Heart left ventricle (tissue), 16 donors: ENCODE results near the gene UTY. TPM values are rescaled to one million over a fixed set of nuclear protein-coding genes. Genes with fewer than 3 reads are reported as not detected.

ENCODE experiments used
- ATAC-seq, 4 donors: fragments of 200-7000 bp; cut with Tn5 transposase; one replicate each; pipeline ENCODE4 v1.9.1; 2020 to 2022; ENCODE audit warnings: moderate library complexity in 4 of 4, mild to moderate bottlenecking in 3 of 4, moderate number of reproducible peaks in 1 of 4
- DNase-seq, 5 donors: peaks; one replicate each; pipeline ENCODE4 v3.0.0-alpha.2; 2020
- H3K27ac ChIP-seq, 12 donors: fragments of 200-600 bp; sonication (generic) in 4 of 12; one replicate each; pipeline versions ENCODE4 v1.5.0 to v1.8.0; 2016 to 2022; ENCODE audit warnings: mild to moderate bottlenecking in 2 of 12
- H3K27me3 ChIP-seq, 9 donors: fragments of 200-600 bp; sonication (generic) in 2 of 9; one replicate each; pipeline versions ENCODE4 v1.5.1 to v1.8.0; 2016 to 2022; ENCODE audit warnings: mild to moderate bottlenecking in 3 of 9
- H3K36me3 ChIP-seq, 9 donors: fragments of 200-600 bp; sonication (generic) in 2 of 9; one replicate each; pipeline versions ENCODE4 v1.5.0 to v1.8.0; 2018 to 2022; ENCODE audit warnings: mild to moderate bottlenecking in 2 of 9
- H3K4me1 ChIP-seq, 12 donors: fragments of 200-600 bp; sonication (generic) in 4 of 12; one replicate each; pipeline versions ENCODE4 v1.5.0 to v1.8.0; 2016 to 2022; ENCODE audit warnings: mild to moderate bottlenecking in 3 of 12
- H3K4me3 ChIP-seq, 12 donors: fragments of 200-600 bp; sonication (generic) in 4 of 12; one replicate each; pipeline versions ENCODE4 v1.5.0 to v1.8.0; 2017 to 2022; ENCODE audit warnings: mild to moderate bottlenecking in 9 of 12, moderate library complexity in 4 of 12
- H3K9me3 ChIP-seq, 12 donors: fragments of 200-600 bp; sonication (generic) in 4 of 12; one replicate each; pipeline versions ENCODE4 v1.5.0 to v1.8.0; 2016 to 2022; ENCODE audit warnings: mild to moderate bottlenecking in 1 of 12
- CTCF ChIP-seq, 12 donors: fragments of 200-600 bp; sonication (generic) in 4 of 12; IDR thresholded peaks; one replicate each; pipeline versions ENCODE4 v1.5.0 to v1.8.0; 2018 to 2022; ENCODE audit warnings: antibody characterized with exemption in 12 of 12, mild to moderate bottlenecking in 5 of 12
- POLR2A ChIP-seq, 2 donors: fragments of 450-650 bp; IDR thresholded peaks; one replicate each; pipeline ENCODE4 v1.6.1; 2017; ENCODE audit warnings: antibody characterized with exemption in 2 of 2, mild to moderate bottlenecking in 2 of 2, moderate library complexity in 2 of 2
- WGBS, 4 donors: extraction: QIAGEN DNeasy Blood & Tissue Kit in 2 of 4; methylation state at CpG; one replicate each; pipeline versions ENCODE4 v1.1.5 to v1.1.7; 2013 to 2018; 5-methylcytosine and 5-hydroxymethylcytosine counted together
- intact Hi-C, 10 donors: fragments of 100-400 bp; cut with DNase I; formaldehyde crosslinking; loops; one replicate each; pipeline versions ENCODE4 v1.11.1 to v1.14.2; 2022
- polyA plus RNA-seq, 2 donors: library from polyadenylated mRNA; stranded (reverse); fragments of 200-250 nt; gene quantifications; one replicate each; pipeline ENCODE4 v1.2.3, GENCODE V29; 2013
- total RNA-seq, 9 donors: library from RNA; depleted of rRNA in 2 of 9; stranded (reverse); fragments of >200 nt in 2 of 9; fragmentation: NEBNext Ultra II Directional in 3 of 9; extraction: Animal tissue kit (Norgen Biotek cat#: 25700) in 3 of 9; gene quantifications; one replicate each; pipeline versions ENCODE4 v1.1.0 to v1.2.4, GENCODE V29; 2016 to 2023
- donor health status: ischemic (EF 13 %, LVEDD 7.1; RV severe dilation, severe dysfunction).
- donor health status: healthy with polysubstance abuse.
- donor health status: DM: no; HTN: yes; CAD: no.
- donor health status: DM: no; HTN: no; CAD: no.
- donor health status: ischemic (EF 25% LVEDD 6.9; RV normal size, moderate dysfunction).
- donor health status: ischemic (EF 25% LVEDD 5.7; RV mildly dilated, moderate dysfunction).
- donor health status: healthy.
- donor health status: DM: yes; HTN: yes; CAD: no.
- donor health status: ischemic (EF 35%, LVEDD 5.7; RV mildly dilated, moderate dysfunction).
- donor health status: nonischemic (EF 11% LVEDD 7.7; RV severe dilation, severe dysfunction).
- donor health status: DM: yes; HTN: yes; CAD: no.
- donor health status: PGD.
- donor health status: ischemic (EF 29% LVEDD 5.4; RV normal size, mild dysfunction).
- donor health status: nonischemic (EF 23%, LVEDD 6.1; RV moderate dilation, normal function).

The UTY gene
- total and polyA plus RNA-seq, 11 donors = 2.6 to 17.3 (median 11.3) TPM; not detected in 5

GRCh38 chrY:13474997-13475396, 4.8 kb downstream of the UTY start:
- Histone ChIP-seq H3K27me3 (no peaks in the 10 kb centered on the region), H3K4me1 (peaks cover 0 to 31% (median 0%) of the 10 kb centered on the region in 12 donors), H3K36me3 (peaks cover 0 to 32% (median 0%) of the 10 kb centered on the region in 9 donors), H3K9me3 (no peaks in the 10 kb centered on the region), H3K27ac (no peak overlapping the region), H3K4me3 (no peak overlapping the region)
- intact Hi-C loops = loop anchor here in 1 of 10 donors (5.0 kb wide), 1 partner anchor 38 kb away; no protein-coding TSS in a partner anchor
- TF ChIP-seq CTCF (IDR thresholded peaks at IDR 0.05) (no peak), POLR2A (IDR thresholded peaks at IDR 0.05) (no peak)
- ATAC-seq (no peak), DNase-seq (no peak)
- 44 to 51% methylated on average over 2 of the region's 2 CpGs; no CpG with 5 or more reads in 2 of the 4 donors for WGBS, 4 donors

DNA sequence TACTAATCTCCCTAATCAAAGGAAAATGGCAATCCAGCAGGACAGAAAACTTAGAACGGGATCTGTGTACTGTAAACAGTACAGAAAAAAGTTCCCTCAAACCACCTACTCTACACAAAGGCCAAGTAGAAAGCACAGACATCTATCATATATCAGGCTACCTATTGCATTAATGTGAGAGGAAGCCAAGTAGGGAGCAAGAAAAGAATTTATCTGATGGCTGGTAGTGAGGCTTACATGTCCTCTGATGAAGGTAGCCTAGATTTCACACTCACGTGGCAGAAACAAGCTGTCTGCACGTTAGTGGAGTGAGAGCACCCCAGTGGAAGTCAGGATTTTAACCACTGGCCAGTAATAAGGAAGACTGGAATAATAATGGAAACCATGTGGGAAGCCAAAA, 28.3 kb downstream of the UTY start:
- TF ChIP-seq CTCF (IDR thresholded peaks at IDR 0.05) = no peak
- no peak for TF ChIP-seq POLR2A (IDR thresholded peaks at IDR 0.05)
- Histone ChIP-seq H3K27me3 (no peaks in the 10 kb centered on the region), H3K27ac (no peak overlapping the region), H3K9me3 (no peaks in the 10 kb centered on the region), H3K4me3 (no peak overlapping the region), H3K36me3 (peaks cover 0 to 22% (median 0%) of the 10 kb centered on the region in 9 donors), H3K4me1 (peaks cover 0 to 15% (median 0%) of the 10 kb centered on the region in 12 donors)
- 57 to 61% methylated on average over 3 of the region's 3 CpGs; no CpG with 5 or more reads in 2 of the 4 donors for WGBS, 4 donors
- no peak for DNase-seq
- intact Hi-C loops = no loop called here
- ATAC-seq = no peak

- no peak overlapping the region for H3K27ac ChIP-seq
- H3K9me3 ChIP-seq = no peaks in the 10 kb centered on the region
- no peaks in the 10 kb centered on the region for H3K27me3 ChIP-seq
- DNase-seq (no peak), ATAC-seq (no peak)
- H3K36me3 ChIP-seq = peaks cover 0 to 23% (median 0%) of the 10 kb centered on the region in 9 donors
- H3K4me1 ChIP-seq = peaks cover 0 to 16% (median 0%) of the 10 kb centered on the region in 12 donors
- H3K4me3 ChIP-seq = no peak overlapping the region
- 74 to 76% methylated on average over 11 of the region's 11 CpGs; no CpG with 5 or more reads in 2 of the 4 donors for WGBS, 4 donors
- intact Hi-C loops = no loop called here
- no peak for TF ChIP-seq CTCF (IDR thresholded peaks at IDR 0.05)
- TF ChIP-seq POLR2A (IDR thresholded peaks at IDR 0.05) = no peak
Observed at GRCh38 chrY:13450596-13451130, 29.2 kb downstream of the UTY start.

DNA sequence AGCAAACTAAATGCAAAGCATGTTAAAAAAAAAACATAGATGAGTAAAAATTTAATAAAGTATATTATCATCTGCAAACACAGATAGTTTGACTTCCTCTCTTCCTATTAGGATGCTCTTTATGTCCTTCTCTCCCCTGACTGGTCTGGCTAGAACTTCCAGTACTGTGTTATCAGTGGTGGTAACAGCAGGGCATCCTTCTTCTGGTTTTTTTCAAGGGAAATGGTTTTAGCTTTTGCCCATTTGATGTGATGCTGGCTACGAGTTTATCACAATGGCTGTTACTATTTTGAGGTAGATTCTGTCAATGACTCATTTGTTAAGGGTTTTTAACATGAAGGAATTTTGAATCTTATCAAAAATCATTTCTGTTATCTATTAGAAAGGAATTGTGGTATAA, 34.3 kb downstream of the UTY start:
- no peak overlapping the region for H3K27ac ChIP-seq
- H3K4me3 ChIP-seq = no peak overlapping the region
- intact Hi-C loops = no loop called here
- peaks cover 0 to 14% (median 0%) of the 10 kb centered on the region in 12 donors for H3K4me1 ChIP-seq
- peaks cover 0 to 24% (median 0%) of the 10 kb centered on the region in 9 donors for H3K36me3 ChIP-seq
- DNase-seq (no peak), ATAC-seq (no peak)
- no peak for TF ChIP-seq POLR2A (IDR thresholded peaks at IDR 0.05)
- no peak for TF ChIP-seq CTCF (IDR thresholded peaks at IDR 0.05)
- H3K27me3 ChIP-seq = no peaks in the 10 kb centered on the region
- H3K9me3 ChIP-seq = no peaks in the 10 kb centered on the region
- WGBS, 4 donors = 23 to 27% methylated on average over 1 of the region's 1 CpG; no CpG with 5 or more reads in 2 of the 4 donors
